Hematopoietic multipotent progenitor cell treated with erythropoietin and hydrocortisone succinate and interleukin-3 and kit ligand, for 15 days (in vitro differentiated cells): Measurements from ENCODE around the gene EXOSC1.
"Not testable (repeated sequence)": the region's sequence is repeated elsewhere in the genome, so short reads cannot be mapped to it uniquely, and the experiment has no call there.

Experiments used
- DNase-seq: peaks from one replicate; pipeline ENCODE4 v3.0.0-alpha.2; 2015; ENCODE audit warnings: low spot score

Gene EXOSC1

DNA sequence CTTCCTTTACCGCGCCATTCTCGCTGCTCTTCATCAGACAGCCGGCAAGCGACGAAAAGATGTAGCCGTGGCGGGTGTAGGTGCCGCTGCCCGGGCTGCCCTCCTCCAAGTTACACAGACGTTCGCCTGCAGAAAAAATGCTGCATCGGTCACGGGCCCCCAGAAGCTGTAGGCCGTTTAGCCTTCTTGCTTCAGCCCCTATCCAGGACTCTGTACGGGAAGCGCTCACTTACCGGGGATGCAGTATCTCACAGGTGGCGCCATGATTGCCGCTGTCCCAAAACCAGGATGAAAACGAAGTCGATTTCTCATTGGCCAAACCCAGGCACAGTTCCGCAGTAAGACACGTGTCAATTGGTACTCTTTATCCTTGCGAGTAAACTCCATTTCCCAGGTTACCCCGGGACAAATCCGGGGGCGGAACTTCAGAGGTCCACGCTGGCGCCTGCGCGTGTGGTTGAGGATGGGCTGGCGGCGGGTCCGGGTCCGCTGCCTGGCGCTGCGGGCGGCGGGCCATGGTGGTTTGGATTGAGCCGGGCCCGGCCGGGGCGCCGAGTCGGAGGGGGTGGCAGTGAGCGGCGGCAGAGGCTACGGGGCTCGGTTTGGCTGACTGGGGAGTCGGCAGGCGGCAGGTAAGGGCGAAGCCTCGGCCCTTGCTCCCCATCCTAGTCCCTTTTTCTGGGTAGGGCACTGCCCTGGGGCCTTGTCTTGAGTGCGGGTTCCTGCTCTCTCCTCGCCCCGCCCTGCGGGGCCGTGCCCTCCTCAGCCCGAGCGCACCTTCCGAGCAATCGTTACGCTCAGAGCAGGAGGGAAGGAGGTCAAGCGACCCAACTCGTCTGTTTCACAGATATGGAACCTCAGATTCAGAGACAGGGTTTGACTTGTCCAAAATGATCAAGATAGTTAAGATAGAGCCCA is at the start of gene EXOSC1, which contains the start of gene ZDHHC16:
EXOSC1 (minus strand) TSS at position 285 of the 918 bp plus-strand sequence; CDS start at position 264, 21 bp downstream.
ZDHHC16 (plus strand) TSS at position 454 of the 918 bp plus-strand sequence. CDS start 5,501 bp downstream, outside the sequence.
- DNase-seq, result peak; percentile 90

GRCh38 chr10:97494863-97495506 is 49.2 kb upstream of the EXOSC1 start:
- DNase-seq, result no peak

- DNase-seq, result no peak
Observed at GRCh38 chr10:97494151-97494550, 48.3 kb upstream of the EXOSC1 start.

GRCh38 chr10:97490592-97490991 is 44.8 kb upstream of the EXOSC1 start:
- DNase-seq, result no peak

- DNase-seq, result no peak
Observed at GRCh38 chr10:97485647-97486281, 40.0 kb upstream of the EXOSC1 start.

- no peak for DNase-seq
Observed at GRCh38 chr10:97483921-97484320, 38.1 kb upstream of the EXOSC1 start.

DNA sequence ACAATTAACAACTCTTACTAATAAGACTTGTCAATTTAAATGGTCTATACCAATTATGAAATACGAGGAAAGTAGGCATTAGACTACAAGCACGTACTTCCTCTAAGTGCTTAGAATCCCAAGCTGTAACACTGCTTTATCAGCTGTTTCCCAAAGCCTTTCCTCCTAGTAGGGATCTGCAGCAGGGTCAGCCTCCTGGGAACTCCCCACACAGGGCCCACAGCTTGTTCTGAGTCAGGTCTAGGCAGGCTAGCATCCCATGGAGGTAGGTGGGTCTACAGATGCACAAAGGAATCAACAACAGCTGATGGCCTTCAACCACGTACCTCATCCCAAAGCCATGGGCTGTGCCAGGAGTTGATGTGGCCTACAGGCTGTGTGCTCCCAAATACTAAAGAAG is 37.7 kb upstream of the EXOSC1 start:
- DNase-seq, result no peak

DNA sequence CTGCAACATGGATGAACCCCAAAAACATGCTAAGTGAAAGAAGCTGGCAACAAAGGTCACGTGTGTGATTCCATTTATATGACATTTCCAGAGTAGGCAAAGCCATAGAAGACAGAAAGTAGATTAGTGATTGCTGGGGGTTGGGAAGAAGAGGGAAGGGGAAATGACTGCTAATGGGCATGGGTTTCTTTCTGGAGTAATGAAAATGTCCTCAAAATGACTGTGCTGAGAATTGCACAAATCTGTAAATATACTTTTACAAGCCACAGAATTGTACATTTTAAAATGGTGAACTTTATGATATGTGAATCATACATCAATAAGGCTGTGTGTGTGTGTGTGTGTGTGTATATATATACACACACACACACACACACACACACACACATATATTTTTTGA is 36.6 kb upstream of the EXOSC1 start:
- no peak for DNase-seq

GRCh38 chr10:97481071-97481470 is 35.3 kb upstream of the EXOSC1 start:
- no peak for DNase-seq

DNA sequence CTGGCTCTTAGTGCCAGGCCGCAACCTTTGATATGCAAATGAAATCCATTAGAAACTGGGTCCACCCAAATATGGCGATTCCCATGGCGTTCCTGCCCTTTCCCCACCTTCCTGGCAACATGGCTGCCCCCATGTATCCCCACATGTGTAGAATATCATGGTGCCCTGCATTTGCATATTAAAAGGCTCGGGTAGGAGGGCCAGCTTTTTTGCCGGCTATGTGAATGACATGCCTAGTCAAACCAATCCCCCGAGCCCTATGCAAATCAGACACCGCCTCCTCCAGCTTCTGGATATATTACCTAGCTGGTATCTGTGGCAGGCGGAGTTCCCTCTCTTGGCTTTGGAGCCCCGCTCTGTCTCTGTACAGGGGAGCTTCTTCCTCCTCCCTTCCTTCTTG is 34.1 kb upstream of the EXOSC1 start:
- no peak for DNase-seq

DNA sequence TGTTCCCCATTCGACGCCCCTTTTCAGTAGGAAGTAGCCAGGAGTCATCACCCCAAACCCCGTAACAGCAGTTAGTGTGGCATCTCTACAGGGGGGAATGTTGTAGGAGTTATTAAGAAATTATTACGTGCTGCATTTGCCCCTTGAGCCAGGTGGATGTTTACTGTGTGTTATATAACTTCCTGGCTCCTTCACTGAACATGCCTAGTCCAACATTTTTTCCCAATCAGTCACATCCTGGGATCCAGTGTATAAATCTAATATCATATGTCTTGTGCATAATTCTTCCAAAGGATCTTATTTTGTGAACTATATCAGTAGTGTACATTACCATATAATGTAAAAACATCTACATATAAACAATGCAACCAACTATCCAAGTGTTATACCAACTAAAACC is 33.6 kb upstream of the EXOSC1 start:
- not testable (repeated sequence) for DNase-seq

DNA sequence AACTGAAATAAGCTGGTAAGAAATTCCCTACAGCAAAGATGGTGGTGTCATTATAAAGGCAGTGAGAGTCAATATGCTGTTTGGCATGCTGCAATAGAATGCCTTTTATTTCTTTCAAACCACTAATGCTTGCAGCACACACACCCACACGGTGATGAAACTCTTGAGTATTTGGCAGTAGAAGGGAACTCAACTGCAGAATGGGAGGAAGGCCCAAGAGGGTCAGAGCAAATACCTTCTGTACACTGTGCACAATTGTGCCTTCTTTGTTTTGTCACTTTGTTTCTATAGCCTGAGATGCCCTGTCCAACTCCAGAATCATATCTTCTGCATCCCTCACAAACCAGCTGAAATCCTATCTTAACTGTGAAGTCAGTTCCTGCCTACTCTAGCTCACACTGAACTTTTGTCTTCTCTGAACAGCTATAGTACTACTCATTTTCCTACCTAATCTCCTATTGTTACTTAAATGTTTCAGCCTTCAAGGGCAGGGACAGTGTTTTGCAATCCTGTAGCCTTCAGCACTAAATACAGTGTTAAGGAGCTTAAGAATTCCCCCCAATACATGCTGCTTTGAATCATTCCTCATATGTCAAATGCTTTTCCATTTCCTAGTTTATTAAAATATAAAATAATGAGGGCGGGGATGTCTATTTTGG is 30.3 kb upstream of the EXOSC1 start:
- DNase-seq, result no peak

GRCh38 chr10:97474918-97475317 is 29.1 kb upstream of the EXOSC1 start:
- DNase-seq, result no peak

GRCh38 chr10:97468781-97469180 is 23.0 kb upstream of the EXOSC1 start:
- not testable (repeated sequence) for DNase-seq

DNA sequence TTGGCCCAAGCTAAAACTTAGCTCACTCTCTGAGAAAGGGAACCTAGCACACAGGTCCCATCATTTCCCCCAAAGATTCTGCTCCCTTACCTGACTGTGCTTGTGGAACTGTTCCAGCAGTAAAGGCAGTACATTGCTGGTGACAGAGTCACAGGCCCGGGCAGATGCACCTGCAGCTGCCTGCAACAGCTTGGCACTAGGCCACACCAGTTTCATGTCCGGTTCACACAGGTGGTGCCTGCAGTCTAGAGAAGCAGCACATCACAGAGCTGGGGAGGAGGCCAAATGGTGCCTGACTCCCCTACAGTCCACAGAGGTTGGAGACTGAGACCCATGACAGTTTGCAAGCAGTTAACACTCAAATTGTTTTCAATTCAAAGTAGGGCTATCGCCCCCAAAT is 22.4 kb upstream of the EXOSC1 start:
- DNase-seq, result no peak

DNA sequence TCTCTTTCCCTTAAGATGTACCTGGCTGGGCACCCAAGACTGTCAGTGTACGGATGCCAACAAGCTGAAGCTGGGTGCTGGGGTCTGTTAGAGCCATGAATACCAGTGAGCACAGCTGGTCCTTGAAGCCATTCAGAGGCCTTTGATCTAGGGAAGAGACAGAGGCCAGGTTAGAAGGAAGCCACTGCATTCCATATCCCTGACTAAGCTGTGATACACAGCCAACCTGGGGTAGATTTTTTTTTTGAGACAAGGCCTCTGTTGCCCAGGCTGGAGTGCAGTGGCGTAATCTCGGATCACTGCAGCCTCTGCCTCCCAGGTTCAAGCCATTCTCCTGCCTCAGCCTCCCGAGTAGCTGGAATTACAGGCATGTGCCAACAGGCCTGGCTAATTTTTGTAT is 20.9 kb upstream of the EXOSC1 start:
- DNase-seq, result no peak

GRCh38 chr10:97465982-97466381 is 20.2 kb upstream of the EXOSC1 start:
- no peak for DNase-seq

DNA sequence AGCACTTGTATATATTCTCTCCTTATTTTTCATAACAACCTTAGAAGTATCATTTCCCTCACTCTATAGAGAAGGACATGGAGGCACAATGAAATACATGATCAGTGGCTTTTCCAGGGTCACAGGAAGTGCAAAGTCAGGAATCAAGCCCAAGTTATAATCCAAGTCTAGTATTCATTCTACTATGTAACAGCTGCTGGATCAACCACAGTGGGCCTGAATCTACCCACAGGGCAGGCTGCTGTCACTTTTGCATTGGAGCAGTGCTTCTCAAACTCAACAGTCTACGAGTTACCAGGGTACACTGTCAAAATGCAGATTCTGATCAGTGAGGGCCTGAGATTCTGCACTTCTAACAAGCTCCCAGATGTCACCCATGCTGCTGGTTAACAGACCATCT is 18.4 kb upstream of the EXOSC1 start:
- DNase-seq, result no peak

GRCh38 chr10:97463363-97464132 is 17.7 kb upstream of the EXOSC1 start:
- DNase-seq, result peak; percentile 58

GRCh38 chr10:97462309-97462708 is 16.5 kb upstream of the EXOSC1 start:
- DNase-seq, result no peak

DNA sequence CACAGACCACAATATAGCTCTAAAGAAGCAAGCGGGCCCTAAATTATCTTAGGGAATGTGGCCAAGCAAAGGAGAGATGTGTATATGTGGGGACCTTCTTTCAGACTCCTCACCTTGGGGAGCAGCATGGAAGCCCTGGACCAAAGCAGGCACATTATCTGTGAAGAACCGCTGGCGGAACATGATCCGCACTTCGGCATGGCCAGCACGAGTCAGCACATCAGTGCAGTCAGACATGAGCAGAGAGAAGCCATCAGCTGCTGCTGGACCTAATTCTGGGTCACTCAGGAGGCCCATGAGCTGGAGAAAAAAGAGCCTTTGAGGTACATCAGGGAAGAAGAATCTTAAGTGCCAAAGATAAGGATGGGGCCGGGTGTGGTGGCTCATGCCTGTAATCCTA is 14.1 kb upstream of the EXOSC1 start:
- no peak for DNase-seq
